Stimulated activated effector memory CD8-positive, alpha-beta T cell treated with anti-CD3 and anti-CD28 coated beads, Interleukin-12 subunit alpha, Interleukin-12 subunit beta, amount 100 ng/mL, for 72 hours (primary cell): Measurements from ENCODE around the gene TEKT1.
A peak's percentile ranks its signal among the peaks of the same experiment; 100 is the strongest.
"Not testable (repeated sequence)": the region's sequence is repeated elsewhere in the genome, so short reads cannot be mapped to it uniquely, and the experiment has no call there.

Experiments used
- ATAC-seq: fragments of 150-1000 bp; cut with Tn5 transposase; 2 replicates; pipeline ENCODE4 v1.10.0; 2021
- DNase-seq, 2 donors: peaks; one replicate each; pipeline ENCODE4 v3.0.0; 2021 to 2022; ENCODE audit warnings: low spot score in 2 of 2
- H3K27ac Mint-ChIP-seq: one replicate; pipeline ENCODE4 v1.8.0; 2022; ENCODE audit warnings: mild to moderate bottlenecking, mixed read lengths
- H3K36me3 Mint-ChIP-seq: one replicate; pipeline ENCODE4 v1.8.0; 2022; ENCODE audit warnings: mild to moderate bottlenecking, mixed read lengths
- H3K4me1 Mint-ChIP-seq: one replicate; pipeline ENCODE4 v1.8.0; 2022; ENCODE audit warnings: mixed read lengths
- H3K4me3 Mint-ChIP-seq: one replicate; pipeline ENCODE4 v1.8.0; 2022; ENCODE audit warnings: mild to moderate bottlenecking, mixed read lengths
- H3K9me3 Mint-ChIP-seq: one replicate; pipeline ENCODE4 v1.8.0; 2022; ENCODE audit warnings: mixed read lengths

The TEKT1 gene

DNA sequence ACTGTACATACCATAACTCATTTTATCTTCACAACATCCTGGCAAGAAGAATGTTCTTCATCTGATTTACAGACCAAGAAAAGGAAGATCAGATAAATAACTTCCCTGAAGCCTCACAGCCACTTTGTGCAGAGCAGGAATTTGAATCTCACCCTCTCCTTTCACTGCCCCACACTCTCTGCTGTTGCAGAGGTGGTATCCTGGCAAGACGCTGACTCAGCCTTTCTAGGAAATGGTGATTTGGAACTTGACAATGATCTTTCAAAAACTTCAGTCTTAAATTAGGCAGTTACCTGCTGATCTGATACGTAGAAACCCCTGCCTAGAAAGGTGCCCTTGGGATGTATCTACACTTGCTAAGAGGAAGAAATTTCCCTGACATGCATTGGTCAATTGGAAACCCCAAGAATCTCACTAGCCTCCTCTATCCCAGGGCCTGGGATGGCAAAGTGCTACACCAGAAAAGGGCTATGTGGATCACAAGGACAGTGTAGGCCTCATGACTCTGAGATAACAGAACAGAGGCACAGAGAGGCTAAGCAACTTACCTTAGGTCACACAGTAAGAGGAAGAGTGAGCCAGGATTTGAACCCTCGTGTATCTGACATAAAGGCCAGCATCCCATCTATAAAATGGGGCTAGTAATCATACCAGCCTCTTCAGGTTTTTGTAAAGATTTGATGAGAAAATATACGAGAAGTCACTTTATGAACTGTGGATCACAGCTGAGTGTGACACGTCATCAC lies 37.6 kb downstream of the TEKT1 start:
- DNase-seq, result no peak
- no peaks in the 10 kb centered on the region for H3K9me3 Mint-ChIP-seq
- H3K27ac Mint-ChIP-seq, result no peak overlapping the region
- no peak for ATAC-seq
- H3K4me3 Mint-ChIP-seq, result no peak overlapping the region
- H3K36me3 Mint-ChIP-seq, result no peaks in the 10 kb centered on the region
- H3K4me1 Mint-ChIP-seq, result peaks cover 5% of the 10 kb centered on the region

GRCh38 chr17:6789146-6789545 lies 42.4 kb downstream of the TEKT1 start:
- no peak for DNase-seq
- H3K4me1 Mint-ChIP-seq, result peaks cover 5% of the 10 kb centered on the region
- no peak for ATAC-seq
- no peaks in the 10 kb centered on the region for H3K36me3 Mint-ChIP-seq
- H3K27ac Mint-ChIP-seq, result no peak overlapping the region
- H3K4me3 Mint-ChIP-seq, result no peak overlapping the region
- H3K9me3 Mint-ChIP-seq, result peaks cover 5% of the 10 kb centered on the region

DNA sequence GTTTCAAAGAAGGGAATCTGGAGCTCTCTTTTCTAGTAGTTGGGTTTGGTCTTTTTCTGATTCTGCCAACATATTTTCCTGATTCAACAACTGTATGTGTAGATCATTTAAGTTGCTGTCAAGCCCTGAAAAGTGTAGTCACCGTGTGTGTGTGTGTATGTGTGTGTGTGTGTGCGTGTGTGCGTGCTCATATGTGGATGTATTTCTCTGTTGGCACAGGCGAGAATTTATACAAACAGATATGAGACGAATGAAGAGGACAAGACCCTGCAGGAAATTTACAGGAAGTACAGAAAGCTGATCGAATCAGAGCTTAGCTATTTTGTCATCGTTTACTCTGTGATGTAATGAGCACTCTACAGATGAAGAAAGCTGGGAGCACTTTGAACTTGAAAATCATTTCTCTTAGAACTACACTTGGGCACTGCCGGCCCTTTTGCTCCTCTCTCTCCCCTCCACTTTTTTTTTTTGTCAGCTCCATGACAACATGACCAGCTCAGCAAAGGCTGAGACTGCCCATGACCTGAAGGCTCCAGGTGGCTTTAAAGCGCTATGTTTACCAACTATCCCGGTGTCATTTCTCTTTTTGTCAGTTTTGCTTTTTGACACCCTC lies 44.3 kb downstream of the TEKT1 start:
- H3K4me3 Mint-ChIP-seq, result no peak overlapping the region
- no peaks in the 10 kb centered on the region for H3K36me3 Mint-ChIP-seq
- ATAC-seq (no peak), DNase-seq (no peak)
- peaks cover 15% of the 10 kb centered on the region for H3K9me3 Mint-ChIP-seq
- H3K4me1 Mint-ChIP-seq, result no peaks in the 10 kb centered on the region
- H3K27ac Mint-ChIP-seq, result no peak overlapping the region

DNA sequence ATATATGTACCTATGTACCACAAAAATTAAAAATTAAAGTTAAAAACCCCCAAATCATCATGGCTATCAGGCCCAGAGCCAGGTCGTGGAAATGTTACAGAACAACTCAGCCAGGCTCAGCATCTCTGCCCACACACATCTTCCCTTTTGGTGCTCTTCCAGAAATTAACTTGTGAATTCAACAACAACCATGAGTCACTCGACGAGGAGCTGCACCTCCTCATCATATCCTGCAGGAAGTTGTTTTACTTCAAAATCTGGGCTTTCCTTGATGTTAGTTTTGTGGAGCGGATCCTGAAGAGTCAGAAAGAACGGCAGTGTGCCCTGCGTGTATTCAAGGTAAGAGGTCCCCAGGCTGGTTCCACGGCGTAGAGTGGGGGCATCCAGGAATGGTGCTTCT lies 44.9 kb downstream of the TEKT1 start:
- ATAC-seq (no peak), DNase-seq (no peak)
- Mint-ChIP-seq H3K36me3 (no peaks in the 10 kb centered on the region), H3K27ac (no peak overlapping the region), H3K4me1 (no peaks in the 10 kb centered on the region), H3K4me3 (no peak overlapping the region), H3K9me3 (peaks cover 21% of the 10 kb centered on the region)

GRCh38 chr17:6782244-6782643 lies 49.3 kb downstream of the TEKT1 start:
- Mint-ChIP-seq H3K27ac (no peak overlapping the region), H3K9me3 (peaks cover 28% of the 10 kb centered on the region), H3K4me3 (no peak overlapping the region), H3K36me3 (no peaks in the 10 kb centered on the region), H3K4me1 (no peaks in the 10 kb centered on the region)
- DNase-seq (no peak), ATAC-seq (no peak)

GRCh38 chr17:6780886-6781285 lies 50.6 kb downstream of the TEKT1 start:
- peaks cover 27% of the 10 kb centered on the region for H3K9me3 Mint-ChIP-seq
- no peaks in the 10 kb centered on the region for H3K4me1 Mint-ChIP-seq
- H3K36me3 Mint-ChIP-seq, result no peaks in the 10 kb centered on the region
- H3K4me3 Mint-ChIP-seq, result no peak overlapping the region
- no peak overlapping the region for H3K27ac Mint-ChIP-seq
- DNase-seq (peak in 1 of 2 donors; percentile 39), ATAC-seq (peak; percentile 60)

DNA sequence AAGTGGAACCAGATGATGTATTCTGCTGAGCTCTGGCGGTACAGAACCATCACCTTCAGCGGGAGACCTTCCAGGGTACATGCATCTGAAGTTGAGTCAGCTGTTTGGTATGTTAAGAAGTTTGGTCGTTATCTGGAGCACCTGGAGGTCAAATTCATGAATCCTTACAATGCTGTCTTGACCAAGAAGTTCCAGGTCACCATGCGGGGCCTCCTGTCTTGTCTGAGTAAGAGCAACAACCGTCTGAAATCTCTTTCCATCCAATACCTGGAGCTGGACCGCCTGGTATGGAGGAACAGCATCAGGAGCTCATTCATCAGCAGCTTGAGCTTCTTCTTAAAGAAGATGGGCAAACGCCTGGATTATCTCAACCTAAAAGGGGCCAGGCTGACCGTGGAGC lies 51.5 kb downstream of the TEKT1 start:
- Mint-ChIP-seq H3K9me3 (peaks cover 25% of the 10 kb centered on the region), H3K4me1 (no peaks in the 10 kb centered on the region), H3K36me3 (no peaks in the 10 kb centered on the region), H3K4me3 (no peak overlapping the region), H3K27ac (no peak overlapping the region)
- DNase-seq (no peak), ATAC-seq (no peak)

DNA sequence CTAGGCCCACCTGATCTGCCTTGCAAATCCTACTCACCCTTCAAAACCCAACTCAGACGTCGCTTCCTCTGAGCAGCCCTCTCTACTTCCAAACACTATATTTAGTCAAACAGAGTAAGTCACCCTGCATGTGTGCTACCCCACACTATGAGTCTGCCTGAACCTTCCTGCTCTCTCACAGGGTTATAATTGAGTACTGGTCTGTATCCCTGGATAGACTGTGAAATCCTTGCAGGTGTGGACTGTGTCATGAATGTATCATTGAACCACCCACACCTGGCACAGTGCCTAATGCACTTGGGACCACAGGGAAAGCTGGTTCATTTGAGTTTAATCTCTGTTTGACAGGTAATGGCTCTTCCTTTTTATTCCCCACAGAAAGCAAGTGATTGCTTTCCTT lies 52.1 kb downstream of the TEKT1 start:
- peaks cover 2% of the 10 kb centered on the region for H3K36me3 Mint-ChIP-seq
- no peaks in the 10 kb centered on the region for H3K4me1 Mint-ChIP-seq
- no peak overlapping the region for H3K4me3 Mint-ChIP-seq
- ATAC-seq, result no peak
- H3K27ac Mint-ChIP-seq, result no peak overlapping the region
- DNase-seq, result peak in 1 of 2 donors; percentile 40
- H3K9me3 Mint-ChIP-seq, result peaks cover 28% of the 10 kb centered on the region

DNA sequence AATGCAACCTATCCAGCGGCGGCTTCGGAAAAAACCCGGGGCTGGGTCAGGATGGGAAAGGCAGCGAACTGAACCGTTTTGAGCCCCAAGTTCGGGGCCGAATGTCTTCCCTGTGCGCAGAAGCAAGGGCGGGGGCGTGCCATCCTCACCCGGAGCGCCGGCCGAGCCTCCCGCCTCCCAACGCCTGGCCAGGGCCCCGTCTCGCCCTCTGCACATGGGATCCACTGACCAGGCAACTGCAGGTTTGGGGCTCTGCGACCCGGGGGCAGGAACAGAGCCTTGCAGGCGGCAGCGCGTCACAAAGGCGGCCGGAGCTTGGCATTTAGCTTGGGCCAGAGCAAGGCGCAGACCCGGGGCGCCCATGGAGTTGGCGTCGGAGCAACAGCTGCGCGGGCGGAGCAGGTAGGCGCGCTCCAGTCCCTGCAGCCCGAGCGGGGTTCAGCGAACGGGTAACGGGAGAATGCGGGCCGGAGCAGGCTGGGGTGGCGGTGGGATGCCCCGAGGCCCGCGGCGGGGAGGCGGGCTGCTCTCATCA lies 55.6 kb downstream of the TEKT1 start, which contains the start of gene FBXO39:
FBXO39 (plus strand) TSS at position 345 of the 535 bp plus-strand sequence. CDS start 3,654 bp downstream, outside the sequence.
- H3K27ac Mint-ChIP-seq, result no peak within 1 kb of the TSS
- peaks cover 21% of the 10 kb centered on the region for H3K9me3 Mint-ChIP-seq
- DNase-seq (peak in 1 of 2 donors; percentile 42), ATAC-seq (no peak)
- no peaks in the 10 kb centered on the region for H3K4me1 Mint-ChIP-seq
- peaks cover 36% of the 10 kb centered on the region for H3K36me3 Mint-ChIP-seq
- no peak within 1 kb of the TSS for H3K4me3 Mint-ChIP-seq

- Mint-ChIP-seq H3K36me3 (peaks cover 47% of the 10 kb centered on the region), H3K9me3 (peaks cover 22% of the 10 kb centered on the region)
- not testable (repeated sequence) for H3K4me1 Mint-ChIP-seq, ATAC-seq, H3K4me3 Mint-ChIP-seq, H3K27ac Mint-ChIP-seq, DNase-seq
Observed at GRCh38 chr17:6774906-6775305, 56.6 kb downstream of the TEKT1 start.

DNA sequence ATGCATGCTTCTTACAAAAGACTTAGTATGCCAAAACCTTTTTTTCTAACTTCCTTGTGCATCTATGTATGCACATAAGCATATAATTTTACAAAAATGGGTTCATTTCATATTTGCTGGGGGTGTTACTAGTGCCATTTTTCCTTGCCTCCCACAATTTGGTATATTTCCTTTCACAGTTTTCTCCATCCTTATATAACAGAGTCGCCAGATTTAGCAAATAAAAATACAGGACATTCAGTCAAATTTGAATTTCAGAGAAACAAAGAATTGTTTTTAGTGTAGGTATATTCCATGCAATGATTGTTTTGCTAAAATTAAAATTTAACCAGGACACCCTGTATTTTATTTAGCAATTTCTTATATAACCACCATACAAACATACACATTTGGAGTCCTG lies 59.5 kb downstream of the TEKT1 start:
- Mint-ChIP-seq H3K9me3 (peaks cover 31% of the 10 kb centered on the region), H3K4me1 (no peaks in the 10 kb centered on the region), H3K27ac (no peak overlapping the region), H3K36me3 (peaks cover 75% of the 10 kb centered on the region), H3K4me3 (no peak overlapping the region)
- no peak for DNase-seq
- ATAC-seq, result no peak

DNA sequence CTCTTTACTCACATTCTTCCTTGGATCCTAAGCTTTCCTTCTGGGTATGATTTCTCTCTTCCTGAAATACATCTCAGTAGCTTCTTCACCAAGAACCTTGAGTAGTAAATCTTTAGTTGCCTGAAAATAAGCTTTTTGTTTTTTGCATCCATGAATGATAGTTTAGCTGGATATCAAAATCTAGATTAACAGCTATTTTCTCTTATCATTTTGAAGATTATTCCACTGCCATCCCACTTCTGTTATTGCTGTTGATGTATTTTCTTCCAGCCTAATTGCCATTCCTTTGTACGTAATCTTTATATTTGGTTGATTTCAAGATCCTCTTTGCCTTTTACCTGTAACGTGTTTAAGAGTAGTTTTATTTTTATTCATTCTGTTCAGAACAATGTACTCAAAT lies 63.1 kb downstream of the TEKT1 start:
- H3K27ac Mint-ChIP-seq, result no peak overlapping the region
- H3K36me3 Mint-ChIP-seq, result peaks cover 100% of the 10 kb centered on the region
- ATAC-seq, result no peak
- H3K4me1 Mint-ChIP-seq, result peaks cover 5% of the 10 kb centered on the region
- no peak for DNase-seq
- peaks cover 33% of the 10 kb centered on the region for H3K9me3 Mint-ChIP-seq
- no peak overlapping the region for H3K4me3 Mint-ChIP-seq

DNA sequence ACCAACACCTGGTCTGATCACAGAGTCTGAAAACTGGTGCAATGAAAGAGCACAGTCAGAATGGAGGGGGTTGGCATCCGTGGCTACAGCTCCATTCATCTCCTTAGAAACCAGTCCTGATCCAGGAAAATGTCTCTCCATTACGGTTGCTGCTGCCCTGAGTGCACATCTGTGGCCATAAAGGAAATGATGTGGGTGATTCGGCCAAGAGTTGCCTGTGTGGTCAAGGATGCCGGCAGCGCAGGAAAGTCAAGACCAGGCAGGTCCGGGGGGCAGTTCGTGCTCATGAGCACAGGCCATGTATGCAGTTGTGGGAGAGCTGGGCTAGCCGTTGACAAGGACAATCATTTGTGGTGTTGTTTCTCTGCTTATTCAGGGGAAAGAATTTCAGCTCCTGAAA lies 69.8 kb downstream of the TEKT1 start:
- peaks cover 25% of the 10 kb centered on the region for H3K4me1 Mint-ChIP-seq

GRCh38 chr17:6757747-6758146 lies 73.8 kb downstream of the TEKT1 start:
- DNase-seq (no peak), ATAC-seq (no peak)
- peak overlapping the region; percentile 97 for H3K27ac Mint-ChIP-seq
- H3K36me3 Mint-ChIP-seq, result peaks cover 33% of the 10 kb centered on the region
- peak overlapping the region; percentile 87 for H3K4me3 Mint-ChIP-seq
- no peaks in the 10 kb centered on the region for H3K9me3 Mint-ChIP-seq
- peaks cover 56% of the 10 kb centered on the region for H3K4me1 Mint-ChIP-seq

More for the DNA sequence above, 69.8 kb downstream of the TEKT1 start:
- Mint-ChIP-seq H3K4me3 (no peak overlapping the region), H3K9me3 (peaks cover 14% of the 10 kb centered on the region), H3K36me3 (peaks cover 73% of the 10 kb centered on the region), H3K27ac (no peak overlapping the region)
- no peak for ATAC-seq
- DNase-seq, result no peak

DNA sequence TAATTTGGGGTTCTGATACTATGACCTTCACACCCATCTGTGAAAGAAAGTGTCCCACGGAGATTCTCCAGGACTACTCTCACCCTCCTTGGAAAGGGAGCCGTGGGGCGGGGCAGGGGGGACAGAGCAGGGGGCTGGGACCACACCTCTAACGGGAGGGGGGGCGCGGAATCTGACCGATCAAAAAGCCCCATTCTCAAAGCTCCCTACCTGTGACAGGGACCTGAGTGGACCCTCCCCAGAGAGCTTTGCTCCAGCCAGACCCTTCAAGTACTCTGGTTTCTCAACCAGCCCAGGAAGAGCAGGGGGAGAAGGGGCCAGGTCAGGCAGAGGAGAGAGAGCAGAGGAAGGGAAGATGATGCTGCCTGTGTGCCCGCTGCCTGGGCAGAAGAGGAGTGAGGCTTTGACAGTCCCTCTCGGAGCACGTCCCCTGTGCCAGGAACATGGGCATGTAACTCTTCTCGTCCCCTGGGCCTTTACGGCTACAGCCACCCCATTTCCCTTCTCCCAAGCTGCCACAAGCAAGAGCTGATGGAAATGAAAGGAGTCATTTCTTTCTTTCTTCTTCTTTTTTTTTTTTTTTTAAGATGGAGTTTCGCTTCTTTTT lies 75.0 kb downstream of the TEKT1 start:
- peaks cover 65% of the 10 kb centered on the region for H3K4me1 Mint-ChIP-seq
- H3K36me3 Mint-ChIP-seq, result peaks cover 22% of the 10 kb centered on the region
- no peak for DNase-seq

More for the DNA sequence above, 75.0 kb downstream of the TEKT1 start:
- Mint-ChIP-seq H3K4me3 (peak overlapping the region; percentile 87), H3K9me3 (no peaks in the 10 kb centered on the region), H3K27ac (peak overlapping the region; percentile 97)
- peak; percentile 54 for ATAC-seq
